HEK293 (cell line): ENCODE measurements around the gene SHROOM3.

Source experiments
- CTCF ChIA-PET: fragments of 350-600 bp; formaldehyde crosslinking; extraction: SDS; loops from one replicate; lab custom pipeline; 2021; ENCODE audit warnings: antibody characterized with exemption; lab: Yijun Ruan, JAX
- POLR2A ChIA-PET: fragments of 300-600 bp; formaldehyde crosslinking; extraction: SDS; loops from one replicate; lab custom pipeline; 2020; ENCODE audit warnings: antibody characterized with exemption, inconsistent platforms; lab: Yijun Ruan, JAX
- H3K27ac ChIP-seq: fragments of 200-500 bp; sonication (Bioruptor generic); 2 replicates; pipeline ENCODE4 v1.5.1; 2014; ENCODE audit warnings: low read depth, low read length, control low read depth, inconsistent platforms; ENCODE audit errors: extremely low read depth
- H3K36me3 ChIP-seq, 2 experiments: fragments of 200-500 bp in 1 of 2; sonication (Bioruptor generic) in 1 of 2; 1 replicate in 1 of 2; 2 replicates in 1 of 2; pipeline ENCODE4 v1.5.1; 2014 to 2017; ENCODE audit warnings: inconsistent platforms in 2 of 2, low read length in 2 of 2; ENCODE audit not compliant: control insufficient read depth in 2 of 2, insufficient read depth in 1 of 2
- H3K4me1 ChIP-seq: fragments of 200-500 bp; sonication (Bioruptor generic); 2 replicates; pipeline ENCODE4 v1.5.1; 2014; ENCODE audit warnings: mild to moderate bottlenecking, low read length, inconsistent platforms; ENCODE audit not compliant: control insufficient read depth, insufficient read depth
- H3K4me3 ChIP-seq: 2 replicates; pipeline ENCODE4 v1.5.1; 2011; ENCODE audit warnings: low read depth, mild to moderate bottlenecking, control low read depth, low read length, moderate library complexity
- H3K9me3 ChIP-seq: fragments of 200-500 bp; sonication (Bioruptor generic); 2 replicates; pipeline ENCODE4 v1.5.1; 2014; ENCODE audit warnings: low read depth, low read length, inconsistent platforms; ENCODE audit not compliant: control insufficient read depth, insufficient read depth
- IKZF3 ChIP-seq: fragments of 450-650 bp; IDR thresholded peaks from 2 replicates; pipeline ENCODE4 v1.5.0; 2018; ENCODE audit warnings: missing biosample characterization, mild to moderate bottlenecking, missing genetic modification characterization, moderate library complexity
- KLF8 ChIP-seq: fragments of 450-650 bp; formaldehyde crosslinking; IDR thresholded peaks from 2 replicates; pipeline ENCODE4 v1.5.1; 2016; ENCODE audit warnings: missing biosample characterization, missing genetic modification characterization
- PRDM1 ChIP-seq: fragments of 450-650 bp; formaldehyde crosslinking; IDR thresholded peaks from 2 replicates; pipeline ENCODE4; 2016; ENCODE audit warnings: missing biosample characterization, missing genetic modification characterization
- SETDB1 ChIP-seq: IDR thresholded peaks from one replicate; pipeline ENCODE4 v1.6.1; 2017; ENCODE audit warnings: mild to moderate bottlenecking, low read length, moderate library complexity, mixed read lengths; ENCODE audit not compliant: insufficient read length
- WT1 ChIP-seq: fragments of 450-650 bp; formaldehyde crosslinking; IDR thresholded peaks from 2 replicates; pipeline ENCODE4 v1.5.1; 2016; ENCODE audit warnings: missing biosample characterization, missing genetic modification characterization
- ZFP69B ChIP-seq: fragments of 450-650 bp; formaldehyde crosslinking; IDR thresholded peaks from 2 replicates; pipeline ENCODE4 v1.5.1; 2016; ENCODE audit warnings: missing biosample characterization, missing genetic modification characterization
- ZNF114 ChIP-seq: fragments of 450-650 bp; formaldehyde crosslinking; IDR thresholded peaks from 2 replicates; pipeline ENCODE4 v1.5.0; 2017; ENCODE audit warnings: missing biosample characterization, missing genetic modification characterization
- ZNF121 ChIP-seq: fragments of 450-650 bp; formaldehyde crosslinking; IDR thresholded peaks from 2 replicates; pipeline ENCODE4 v1.5.1; 2016; ENCODE audit warnings: missing biosample characterization, missing genetic modification characterization
- ZNF132 ChIP-seq: fragments of 450-650 bp; formaldehyde crosslinking; IDR thresholded peaks from 2 replicates; pipeline ENCODE4 v1.5.1; 2017; ENCODE audit warnings: missing biosample characterization, missing genetic modification characterization, borderline replicate concordance
- ZNF140 ChIP-seq: fragments of 450-650 bp; formaldehyde crosslinking; IDR thresholded peaks from 2 replicates; pipeline ENCODE4 v1.5.1; 2016; ENCODE audit warnings: missing biosample characterization, missing genetic modification characterization
- ZNF146 ChIP-seq: fragments of 450-650 bp; formaldehyde crosslinking; IDR thresholded peaks from 2 replicates; pipeline ENCODE4 v1.5.1; 2016; ENCODE audit warnings: missing biosample characterization, missing genetic modification characterization
- ZNF157 ChIP-seq: fragments of 450-650 bp; formaldehyde crosslinking; IDR thresholded peaks from 2 replicates; pipeline ENCODE4 v1.5.1; 2016; ENCODE audit warnings: missing biosample characterization, missing genetic modification characterization
- ZNF202 ChIP-seq: fragments of 450-650 bp; formaldehyde crosslinking; IDR thresholded peaks from 2 replicates; pipeline ENCODE4 v1.5.1; 2016; ENCODE audit warnings: missing biosample characterization, missing genetic modification characterization, borderline replicate concordance
- ZNF214 ChIP-seq: fragments of 450-650 bp; formaldehyde crosslinking; IDR thresholded peaks from 2 replicates; pipeline ENCODE4 v1.5.1; 2017; ENCODE audit warnings: missing biosample characterization, mild to moderate bottlenecking, missing genetic modification characterization, borderline replicate concordance
- ZNF23 ChIP-seq: fragments of 450-650 bp; formaldehyde crosslinking; IDR thresholded peaks from 2 replicates; pipeline ENCODE4 v1.5.1; 2016; ENCODE audit warnings: missing biosample characterization, missing genetic modification characterization, borderline replicate concordance
- ZNF394 ChIP-seq: fragments of 450-650 bp; formaldehyde crosslinking; IDR thresholded peaks from 2 replicates; pipeline ENCODE4 v1.5.1; 2016; ENCODE audit warnings: missing biosample characterization, missing genetic modification characterization, mild to moderate bottlenecking, moderate library complexity, borderline replicate concordance
- ZNF473 ChIP-seq: fragments of 450-650 bp; formaldehyde crosslinking; IDR thresholded peaks from 2 replicates; pipeline ENCODE4 v1.5.1; 2017; ENCODE audit warnings: missing biosample characterization, missing genetic modification characterization
- ZNF529 ChIP-seq: fragments of 450-650 bp; formaldehyde crosslinking; IDR thresholded peaks from 2 replicates; pipeline ENCODE4 v1.5.1; 2017; ENCODE audit warnings: missing genetic modification characterization, missing biosample characterization; ENCODE audit not compliant: insufficient replicate concordance
- ZNF555 ChIP-seq: fragments of 450-650 bp; formaldehyde crosslinking; conservative IDR thresholded peaks from 2 replicates; pipeline ENCODE4 v1.5.1; 2017; ENCODE audit warnings: missing biosample characterization, mild to moderate bottlenecking, missing genetic modification characterization, inconsistent platforms
- ZNF560 ChIP-seq: fragments of 450-650 bp; formaldehyde crosslinking; IDR thresholded peaks from 2 replicates; pipeline ENCODE4 v1.5.1; 2017; ENCODE audit warnings: missing biosample characterization, missing genetic modification characterization, borderline replicate concordance
- ZNF621 ChIP-seq: fragments of 450-650 bp; formaldehyde crosslinking; IDR thresholded peaks from 2 replicates; pipeline ENCODE4 v1.5.1; 2017; ENCODE audit warnings: missing biosample characterization, missing genetic modification characterization
- ZNF777 ChIP-seq: fragments of 450-650 bp; formaldehyde crosslinking; IDR thresholded peaks from 2 replicates; pipeline ENCODE4 v1.5.1; 2017; ENCODE audit warnings: missing biosample characterization, missing genetic modification characterization, borderline replicate concordance
- TF ChIP-seq, protein P1 (sequence below): fragments of 450-650 bp; formaldehyde crosslinking; IDR thresholded peaks from 2 replicates; pipeline ENCODE4 v1.5.1; 2016; ENCODE audit warnings: missing biosample characterization, missing genetic modification characterization
- TF ChIP-seq, protein P2 (sequence below): fragments of 450-650 bp; formaldehyde crosslinking; IDR thresholded peaks from 2 replicates; pipeline ENCODE4 v1.5.1; 2016; ENCODE audit warnings: missing biosample characterization, missing genetic modification characterization, borderline replicate concordance
- TF ChIP-seq, protein P3 (sequence below): fragments of 450-650 bp; formaldehyde crosslinking; IDR thresholded peaks from 2 replicates; pipeline ENCODE4 v1.5.1; 2016; ENCODE audit warnings: missing biosample characterization, missing genetic modification characterization, borderline replicate concordance
- TF ChIP-seq, protein P4 (sequence below): fragments of 450-650 bp; formaldehyde crosslinking; IDR thresholded peaks from 2 replicates; pipeline ENCODE4 v1.5.1; 2016; ENCODE audit warnings: missing biosample characterization, missing genetic modification characterization

The SHROOM3 gene

DNA sequence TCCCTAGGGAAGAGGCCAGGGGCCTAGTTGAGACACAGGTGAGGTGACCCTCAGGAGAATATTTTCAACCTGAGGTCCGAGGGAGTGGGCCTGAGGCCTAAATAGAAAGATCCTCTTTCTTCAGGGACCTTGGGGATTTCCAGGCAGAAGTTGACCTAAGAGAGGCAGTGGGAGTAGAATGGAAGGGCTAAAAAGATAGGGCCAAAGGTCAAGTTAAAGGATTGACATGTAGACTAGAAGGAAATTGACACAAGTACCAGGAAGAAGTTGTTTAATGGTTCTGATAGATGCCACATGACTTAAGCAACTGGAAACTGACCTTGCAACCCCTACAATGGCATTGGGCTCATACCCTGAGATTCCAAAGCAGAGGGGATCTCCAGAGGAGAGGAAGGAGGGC is 76.9 kb downstream of the SHROOM3 start:
- POLR2A ChIA-PET, result no interaction called here
- TF ChIP-seq ZNF529 (no peak), ZNF560 (no peak), ZNF621 (no peak), ZNF146 (tag by site-specific recombination) (no peak), WT1 (tag by site-specific recombination) (no peak), ZNF23 (no peak), IKZF3 (tag by site-specific recombination) (no peak), ZNF121 (no peak)
- TF ChIP-seq, protein P1, sequence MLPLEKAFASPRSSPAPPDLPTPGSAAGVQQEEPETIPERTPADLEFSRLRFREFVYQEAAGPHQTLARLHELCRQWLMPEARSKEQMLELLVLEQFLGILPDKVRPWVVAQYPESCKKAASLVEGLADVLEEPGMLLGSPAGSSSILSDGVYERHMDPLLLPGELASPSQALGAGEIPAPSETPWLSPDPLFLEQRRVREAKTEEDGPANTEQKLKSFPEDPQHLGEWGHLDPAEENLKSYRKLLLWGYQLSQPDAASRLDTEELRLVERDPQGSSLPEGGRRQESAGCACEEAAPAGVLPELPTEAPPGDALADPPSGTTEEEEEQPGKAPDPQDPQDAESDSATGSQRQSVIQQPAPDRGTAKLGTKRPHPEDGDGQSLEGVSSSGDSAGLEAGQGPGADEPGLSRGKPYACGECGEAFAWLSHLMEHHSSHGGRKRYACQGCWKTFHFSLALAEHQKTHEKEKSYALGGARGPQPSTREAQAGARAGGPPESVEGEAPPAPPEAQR (tag by site-specific recombination), result no peak
- H3K4me3 ChIP-seq, result no peak overlapping the region
- H3K4me1 ChIP-seq, result no peaks in the 10 kb centered on the region
- no peaks in the 10 kb centered on the region for H3K9me3 ChIP-seq
- CTCF ChIA-PET, result interaction anchor here (0.7 to 1.6 kb wide), 2 partner anchors 359 to 691 kb away, joined by 5 to 8 read pairs; no protein-coding TSS in a partner anchor
- H3K36me3 ChIP-seq, result no peaks in the 10 kb centered on the region
- no peak overlapping the region for H3K27ac ChIP-seq

DNA sequence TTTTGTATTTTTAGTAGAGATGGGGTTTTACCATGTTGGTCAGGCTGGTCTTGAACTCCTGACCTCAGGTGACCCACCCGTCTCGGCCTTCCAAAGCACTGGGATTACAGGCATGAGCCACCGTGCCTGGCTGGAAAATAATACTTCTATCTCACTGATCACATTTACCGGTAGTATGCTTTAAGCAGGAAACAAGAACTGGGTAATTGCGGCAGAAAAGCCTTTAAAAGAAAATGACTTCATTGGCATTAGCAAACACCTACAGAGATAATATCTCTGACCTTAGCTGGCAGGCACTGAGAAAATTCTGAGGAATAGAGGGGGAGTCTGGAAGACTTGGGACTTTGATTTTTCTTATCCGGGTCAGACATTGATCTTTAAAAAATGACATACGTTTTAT is 78.5 kb downstream of the SHROOM3 start:
- H3K9me3 ChIP-seq, result no peaks in the 10 kb centered on the region
- ChIA-PET POLR2A (no interaction called here), CTCF (interaction anchor here (0.6 to 1.6 kb wide), 3 partner anchors 209 to 690 kb away, joined by 3 to 8 read pairs (median 3); no protein-coding TSS in a partner anchor)
- H3K4me1 ChIP-seq, result peaks cover 4% of the 10 kb centered on the region
- H3K36me3 ChIP-seq, result no peaks in the 10 kb centered on the region
- no peak overlapping the region for H3K4me3 ChIP-seq
- H3K27ac ChIP-seq, result no peak overlapping the region
- TF ChIP-seq ZNF132 (no peak), ZNF202 (no peak), ZNF394 (no peak), ZNF157 (tag by site-specific recombination) (no peak), ZFP69B (tag by site-specific recombination) (no peak), ZNF140 (no peak), KLF8 (no peak), ZNF777 (tag by site-specific recombination) (no peak), PRDM1 (no peak), ZNF114 (tag by site-specific recombination) (no peak), ZNF214 (tag by site-specific recombination) (no peak), ZNF473 (no peak), SETDB1 (no peak), ZNF555 (tag by site-specific recombination) (no peak)
- TF ChIP-seq, protein P2, sequence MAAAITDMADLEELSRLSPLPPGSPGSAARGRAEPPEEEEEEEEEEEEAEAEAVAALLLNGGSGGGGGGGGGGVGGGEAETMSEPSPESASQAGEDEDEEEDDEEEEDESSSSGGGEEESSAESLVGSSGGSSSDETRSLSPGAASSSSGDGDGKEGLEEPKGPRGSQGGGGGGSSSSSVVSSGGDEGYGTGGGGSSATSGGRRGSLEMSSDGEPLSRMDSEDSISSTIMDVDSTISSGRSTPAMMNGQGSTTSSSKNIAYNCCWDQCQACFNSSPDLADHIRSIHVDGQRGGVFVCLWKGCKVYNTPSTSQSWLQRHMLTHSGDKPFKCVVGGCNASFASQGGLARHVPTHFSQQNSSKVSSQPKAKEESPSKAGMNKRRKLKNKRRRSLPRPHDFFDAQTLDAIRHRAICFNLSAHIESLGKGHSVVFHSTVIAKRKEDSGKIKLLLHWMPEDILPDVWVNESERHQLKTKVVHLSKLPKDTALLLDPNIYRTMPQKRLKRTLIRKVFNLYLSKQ, result no peak
- TF ChIP-seq, protein P3, sequence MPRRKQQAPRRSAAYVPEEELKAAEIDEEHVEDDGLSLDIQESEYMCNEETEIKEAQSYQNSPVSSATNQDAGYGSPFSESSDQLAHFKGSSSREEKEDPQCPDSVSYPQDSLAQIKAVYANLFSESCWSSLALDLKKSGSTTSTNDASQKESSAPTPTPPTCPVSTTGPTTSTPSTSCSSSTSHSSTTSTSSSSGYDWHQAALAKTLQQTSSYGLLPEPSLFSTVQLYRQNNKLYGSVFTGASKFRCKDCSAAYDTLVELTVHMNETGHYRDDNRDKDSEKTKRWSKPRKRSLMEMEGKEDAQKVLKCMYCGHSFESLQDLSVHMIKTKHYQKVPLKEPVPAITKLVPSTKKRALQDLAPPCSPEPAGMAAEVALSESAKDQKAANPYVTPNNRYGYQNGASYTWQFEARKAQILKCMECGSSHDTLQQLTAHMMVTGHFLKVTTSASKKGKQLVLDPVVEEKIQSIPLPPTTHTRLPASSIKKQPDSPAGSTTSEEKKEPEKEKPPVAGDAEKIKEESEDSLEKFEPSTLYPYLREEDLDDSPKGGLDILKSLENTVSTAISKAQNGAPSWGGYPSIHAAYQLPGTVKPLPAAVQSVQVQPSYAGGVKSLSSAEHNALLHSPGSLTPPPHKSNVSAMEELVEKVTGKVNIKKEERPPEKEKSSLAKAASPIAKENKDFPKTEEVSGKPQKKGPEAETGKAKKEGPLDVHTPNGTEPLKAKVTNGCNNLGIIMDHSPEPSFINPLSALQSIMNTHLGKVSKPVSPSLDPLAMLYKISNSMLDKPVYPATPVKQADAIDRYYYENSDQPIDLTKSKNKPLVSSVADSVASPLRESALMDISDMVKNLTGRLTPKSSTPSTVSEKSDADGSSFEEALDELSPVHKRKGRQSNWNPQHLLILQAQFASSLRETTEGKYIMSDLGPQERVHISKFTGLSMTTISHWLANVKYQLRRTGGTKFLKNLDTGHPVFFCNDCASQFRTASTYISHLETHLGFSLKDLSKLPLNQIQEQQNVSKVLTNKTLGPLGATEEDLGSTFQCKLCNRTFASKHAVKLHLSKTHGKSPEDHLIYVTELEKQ, result no peak
- TF ChIP-seq, protein P4, sequence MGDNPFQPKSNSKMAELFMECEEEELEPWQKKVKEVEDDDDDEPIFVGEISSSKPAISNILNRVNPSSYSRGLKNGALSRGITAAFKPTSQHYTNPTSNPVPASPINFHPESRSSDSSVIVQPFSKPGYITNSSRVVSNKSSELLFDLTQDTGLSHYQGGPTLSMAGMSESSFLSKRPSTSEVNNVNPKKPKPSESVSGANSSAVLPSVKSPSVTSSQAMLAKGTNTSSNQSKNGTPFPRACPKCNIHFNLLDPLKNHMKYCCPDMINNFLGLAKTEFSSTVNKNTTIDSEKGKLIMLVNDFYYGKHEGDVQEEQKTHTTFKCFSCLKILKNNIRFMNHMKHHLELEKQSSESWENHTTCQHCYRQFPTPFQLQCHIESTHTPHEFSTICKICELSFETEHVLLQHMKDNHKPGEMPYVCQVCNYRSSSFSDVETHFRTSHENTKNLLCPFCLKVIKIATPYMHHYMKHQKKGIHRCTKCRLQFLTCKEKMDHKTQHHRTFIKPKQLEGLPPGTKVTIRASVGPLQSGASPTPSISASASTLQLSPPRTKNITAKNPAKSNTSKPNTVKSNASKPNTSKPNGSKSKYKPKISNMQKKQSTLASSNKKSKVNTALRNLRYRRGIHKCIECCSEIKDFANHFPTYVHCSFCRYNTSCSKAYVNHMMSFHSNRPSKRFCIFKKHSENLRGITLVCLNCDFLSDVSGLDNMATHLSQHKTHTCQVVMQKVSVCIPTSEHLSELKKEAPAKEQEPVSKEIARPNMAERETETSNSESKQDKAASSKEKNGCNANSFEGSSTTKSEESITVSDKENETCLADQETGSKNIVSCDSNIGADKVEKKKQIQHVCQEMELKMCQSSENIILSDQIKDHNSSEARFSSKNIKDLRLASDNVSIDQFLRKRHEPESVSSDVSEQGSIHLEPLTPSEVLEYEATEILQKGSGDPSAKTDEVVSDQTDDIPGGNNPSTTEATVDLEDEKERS, result no peak
